ENCODE measurements around the gene RGS11.

RGS11 gene

GRCh38 chr16:296276-296675 lies 20.5 kb upstream of the RGS11 start:
- no peak for DNase-seq

GRCh38 chr16:293043-293775 lies 17.5 kb upstream of the RGS11 start:
- DNase-seq, result no peak

GRCh38 chr16:291539-291938 lies 15.8 kb upstream of the RGS11 start:
- DNase-seq, result no peak

GRCh38 chr16:290681-291405 lies 15.1 kb upstream of the RGS11 start:
- DNase-seq, result no peak

GRCh38 chr16:290015-290680 lies 14.4 kb upstream of the RGS11 start:
- no peak for DNase-seq

GRCh38 chr16:289395-289997 lies 13.8 kb upstream of the RGS11 start:
- no peak for DNase-seq

GRCh38 chr16:287981-288920 lies 12.5 kb upstream of the RGS11 start:
- DNase-seq, result no peak

GRCh38 chr16:287298-287811 lies 11.6 kb upstream of the RGS11 start:
- DNase-seq, result no peak

- DNase-seq, result no peak
These were observed 10.9 kb upstream of the RGS11 start for GRCh38 chr16:286491-287297.

GRCh38 chr16:285146-286055 lies 9.7 kb upstream of the RGS11 start:
- DNase-seq, result no peak

GRCh38 chr16:284204-285120 lies 8.7 kb upstream of the RGS11 start:
- no peak for DNase-seq

- DNase-seq, result no peak
These were observed 7.5 kb upstream of the RGS11 start, which contains the start of gene PDIA2 for GRCh38 chr16:283033-283805. Gene PDIA2, plus strand, starts transcription at chr16:283164. Its CDS starts 6 bp downstream, at chr16:283170.

GRCh38 chr16:282491-282890 lies 6.7 kb upstream of the RGS11 start:
- DNase-seq, result no peak

- DNase-seq, result no peak
These were observed 6.0 kb upstream of the RGS11 start for GRCh38 chr16:281660-282255.

- no peak for DNase-seq
These were observed 5.4 kb upstream of the RGS11 start for GRCh38 chr16:280991-281659.

GRCh38 chr16:280552-280951 lies 4.8 kb upstream of the RGS11 start, which contains the start of gene ARHGDIG:
Gene ARHGDIG, plus strand, starts transcription at chr16:280591. Its CDS starts 90 bp downstream, at chr16:280681.
- no peak for DNase-seq

- DNase-seq, result no peak
These were observed 4.3 kb upstream of the RGS11 start for GRCh38 chr16:280005-280460.
